HepG2 (cell line): ENCODE data around the gene DOHH. TPM values are rescaled to one million over a fixed set of nuclear protein-coding genes. Genes with fewer than 3 reads are reported as not detected.

Experiments used
- ARID5B ChIP-seq: IDR thresholded peaks from 2 replicates; pipeline ENCODE4 v1.4.0; 2020; ENCODE audit warnings: mild to moderate bottlenecking, missing genetic modification reagents
- HDAC1 ChIP-seq: sonication (generic); formaldehyde crosslinking; IDR thresholded peaks from 2 replicates; pipeline ENCODE4 v1.5.1; 2020; ENCODE audit warnings: mild to moderate bottlenecking, missing genetic modification reagents
- LRRFIP1 ChIP-seq: sonication (generic); formaldehyde crosslinking; conservative IDR thresholded peaks from 2 replicates; pipeline ENCODE4 v1.4.0; 2020; ENCODE audit warnings: missing genetic modification reagents
- MTF2 ChIP-seq: sonication (generic); formaldehyde crosslinking; IDR thresholded peaks from 2 replicates; pipeline ENCODE4 v1.5.0; 2020; ENCODE audit warnings: missing genetic modification reagents, borderline replicate concordance
- MYNN ChIP-seq: sonication (generic); formaldehyde crosslinking; IDR thresholded peaks from 2 replicates; pipeline ENCODE4 v1.4.0; 2020; ENCODE audit warnings: mild to moderate bottlenecking, low read depth, missing genetic modification reagents
- NONO ChIP-seq, 2 experiments: fragments of 450-650 bp in 1 of 2; sonication (generic) in 1 of 2; formaldehyde crosslinking in 1 of 2; IDR thresholded peaks in 1 of 2; conservative IDR thresholded peaks in 1 of 2; 2 replicates each; pipeline versions ENCODE4 v1.6.1 to v1.8.0; 2017 to 2022; ENCODE audit warnings: mild to moderate bottlenecking in 1 of 2, missing genetic modification reagents in 1 of 2, moderate library complexity in 1 of 2
- PHF20 ChIP-seq: sonication (generic); formaldehyde crosslinking; IDR thresholded peaks from 2 replicates; pipeline ENCODE4 v1.5.0; 2020; ENCODE audit warnings: mild to moderate bottlenecking, missing genetic modification reagents
- PLRG1 ChIP-seq: fragments of 450-650 bp; conservative IDR thresholded peaks from 2 replicates; pipeline ENCODE4 v1.6.1; 2016
- RBFOX2 ChIP-seq: fragments of 200-400 bp; formaldehyde crosslinking; IDR thresholded peaks from 2 replicates; pipeline ENCODE4 v1.6.1; 2017; ENCODE audit warnings: low read depth, mild to moderate bottlenecking, low read length
- SIN3B ChIP-seq: fragments of 150-350 bp; IDR thresholded peaks from 2 replicates; pipeline ENCODE4 v1.6.1; 2014; ENCODE audit warnings: low read length
- SNAPC2 ChIP-seq: sonication (generic); formaldehyde crosslinking; IDR thresholded peaks from 2 replicates; pipeline ENCODE4 v1.8.1; 2022; ENCODE audit warnings: mild to moderate bottlenecking, missing genetic modification reagents
- ZBTB7A ChIP-seq: sonication (generic); formaldehyde crosslinking; IDR thresholded peaks from 2 replicates; pipeline ENCODE4 v1.8.0; 2022; ENCODE audit warnings: mild to moderate bottlenecking, missing genetic modification reagents
- ZNF17 ChIP-seq: sonication (generic); formaldehyde crosslinking; IDR thresholded peaks from 2 replicates; pipeline ENCODE4 v1.5.0; 2020; ENCODE audit warnings: mild to moderate bottlenecking, missing genetic modification reagents
- ZNF609 ChIP-seq: sonication (generic); formaldehyde crosslinking; IDR thresholded peaks from 2 replicates; pipeline ENCODE4 v1.4.0; 2020; ENCODE audit warnings: mild to moderate bottlenecking, missing genetic modification reagents, borderline replicate concordance
- ZNF768 ChIP-seq: sonication (generic); formaldehyde crosslinking; IDR thresholded peaks from 2 replicates; pipeline ENCODE4 v1.4.0; 2020; ENCODE audit warnings: missing genetic modification reagents
- ZSCAN12 ChIP-seq: sonication (generic); formaldehyde crosslinking; IDR thresholded peaks from 2 replicates; pipeline ENCODE4 v1.9.0; 2021; ENCODE audit warnings: mild to moderate bottlenecking, missing genetic modification reagents
- polyA plus RNA-seq, 8 experiments: library from polyadenylated mRNA; depleted of rRNA in 3 of 8; stranded (reverse) in 7 of 8; unstranded in 1 of 8; fragments of >200 nt; fragmentation: Illumina TruSeq in 4 of 8; extraction: Trizol in 4 of 8; gene quantifications; 2 replicates each; pipeline versions ENCODE4 v1.2.1 to v1.2.3, GENCODE V29; 2011 to 2016; ENCODE audit warnings: low read depth in 4 of 8, missing spikeins in 1 of 8, mixed read lengths in 1 of 8; ENCODE audit not compliant: insufficient read depth in 1 of 8
- total RNA-seq, 5 experiments: library from RNA; depleted of rRNA; stranded (reverse); fragments of >200 nt; fragmentation: Illumina TruSeq; extraction: Trizol; gene quantifications; 2 replicates each; pipeline ENCODE4 v1.2.3, GENCODE V29; 2016; ENCODE audit warnings: low read depth in 1 of 5

The DOHH gene
- total and polyA plus RNA-seq, 2 of the 13 experiments (the other 11 are each of a cell fraction or from before 2014, with no cell fraction given), result 3.5 to 13.7 TPM

GRCh38 chr19:3500429-3501101 lies at the start of gene DOHH (continued):
- 0 out of 2 replicates have a peak, but pooled peaks have one; percentile 35 for TF ChIP-seq ZNF609 (CRISPR knock-in tag)
- peak; percentile 95 for TF ChIP-seq RBFOX2
- 0 out of 2 replicates have a peak, but pooled peaks have one; percentile 30 for TF ChIP-seq MYNN (CRISPR knock-in tag)
- peak; percentile 74 for TF ChIP-seq ZNF768
- no peak for TF ChIP-seq MTF2 (CRISPR knock-in tag)
- no peak for TF ChIP-seq PLRG1
- TF ChIP-seq ZSCAN12, result no peak; the same call in 1 of the 2 replicates
- TF ChIP-seq NONO (IDR thresholded peaks at IDR 0.05), result peak; percentile 88; the same call in 1 of the 2 replicates
- peak; percentile 91 for TF ChIP-seq NONO (CRISPR knock-in tag; conservative IDR thresholded peaks at IDR 0.05)
- peak; percentile 92 for TF ChIP-seq HDAC1 (CRISPR knock-in tag)
- no peak for TF ChIP-seq ZBTB7A (CRISPR knock-in tag)
- TF ChIP-seq SIN3B, result peak; percentile 78; the same call in 1 of the 2 replicates
- peak; percentile 97 for TF ChIP-seq PHF20 (CRISPR knock-in tag)
- TF ChIP-seq SNAPC2 (CRISPR knock-in tag), result no peak
- TF ChIP-seq LRRFIP1 (CRISPR knock-in tag), result no peak
- no peak; the same call in 1 of the 2 replicates for TF ChIP-seq ARID5B
- no peak for TF ChIP-seq ZNF17 (CRISPR knock-in tag)
